Adrenal gland (tissue), 12 donors: ENCODE measurements around the gene FRAT2. TPM values are rescaled to one million over a fixed set of nuclear protein-coding genes. Genes with fewer than 3 reads are reported as not detected.

ENCODE experiments used
- DNase-seq, 7 donors: peaks; one replicate each; pipeline ENCODE4 v3.0.0-alpha.2; 2019 to 2020
- H3K27ac ChIP-seq, 5 donors: fragments of 200-600 bp; sonication (generic) in 4 of 5; 1 replicate in 3 of 5; 2 replicates in 2 of 5; pipeline versions ENCODE4 v1.5.1 to v1.8.0; 2016 to 2020; ENCODE audit warnings: mild to moderate bottlenecking in 1 of 5
- H3K27me3 ChIP-seq: fragments of 200-600 bp; 2 replicates; pipeline ENCODE4 v1.8.0; 2021
- H3K36me3 ChIP-seq, 2 donors: fragments of 200-600 bp; replicated peaks in 1 of 2; 1 replicate in 1 of 2; 2 replicates in 1 of 2; pipeline versions ENCODE4 v1.5.1 to v1.8.0; 2018 to 2022
- H3K4me1 ChIP-seq, 2 donors: fragments of 200-600 bp; replicated peaks in 1 of 2; 1 replicate in 1 of 2; 2 replicates in 1 of 2; pipeline versions ENCODE4 v1.5.1 to v1.8.0; 2018 to 2021
- H3K4me3 ChIP-seq, 4 donors: fragments of 200-600 bp; sonication (generic) in 3 of 4; one replicate each; pipeline ENCODE4 v1.5.1; 2016 to 2018
- H3K9me3 ChIP-seq, 3 donors: fragments of 200-600 bp; sonication (generic) in 1 of 3; replicated peaks in 1 of 3; 1 replicate in 2 of 3; 2 replicates in 1 of 3; pipeline versions ENCODE4 v1.5.1 to v1.8.0; 2016 to 2021
- POLR2A ChIP-seq, 2 donors: fragments of 450-650 bp; IDR thresholded peaks; one replicate each; pipeline ENCODE4 v1.6.1; 2017; ENCODE audit warnings: antibody characterized with exemption in 2 of 2, mild to moderate bottlenecking in 2 of 2, moderate library complexity in 1 of 2
- WGBS, 4 donors: extraction: QIAGEN DNeasy Blood & Tissue Kit in 2 of 4; methylation state at CpG; one replicate each; pipeline versions ENCODE4 v1.1.5 to v1.1.7; 2013 to 2017; 5-methylcytosine and 5-hydroxymethylcytosine counted together
- intact Hi-C, 2 donors: fragments of 100-400 bp; cut with DNase I; formaldehyde crosslinking; loops; one replicate each; pipeline versions ENCODE4 v1.14.1 to v1.15.0; 2022 to 2023
- polyA plus RNA-seq, 3 donors: library from polyadenylated mRNA; stranded (reverse); fragments of 200-250 nt in 2 of 3; fragments of 350-450 nt in 1 of 3; fragmentation: Illumina TruSeq in 1 of 3; extraction: RNeasy Lipid Tissue Mini Kit (QIAGEN cat#74804) in 1 of 3; gene quantifications; one replicate each; pipeline ENCODE4 v1.2.3, GENCODE V29; 2013 to 2014
- total RNA-seq, 9 donors: library from RNA; depleted of rRNA in 4 of 9; stranded (reverse); fragments of >200 nt in 4 of 9; fragments of 120-200 nt in 1 of 9; fragmentation: NEBNext Ultra II Directional in 1 of 9; extraction: Animal tissue kit (Norgen Biotek cat#: 25700) in 1 of 9; gene quantifications; one replicate each; pipeline versions ENCODE4 v1.1.0 to v1.2.4, GENCODE V29; 2013 to 2023
- TF ChIP-seq, protein P1 (sequence below), 6 experiments: fragments of 450-650 bp in 4 of 6; fragments of 200-600 bp in 2 of 6; sonication (generic) in 1 of 6; IDR thresholded peaks; 1 replicate in 5 of 6; 2 replicates in 1 of 6; pipeline versions ENCODE4 v1.5.1 to v1.8.0; 2016 to 2021; ENCODE audit warnings: antibody characterized with exemption in 6 of 6, mild to moderate bottlenecking in 2 of 6, moderate library complexity in 1 of 6
- donor health status: healthy with polysubstance abuse.
- donor health status: Bipolar disorder and iron deficiency.
- donor health status: DM: yes; HTN: yes; CAD: no.
- donor health status: DM: no; HTN: no; CAD: no.
- donor health status: DM: no; HTN: no; CAD: no.
- donor health status: DM: yes; HTN: yes; CAD: no.

The FRAT2 gene
- total and polyA plus RNA-seq, 12 donors: 2.8 to 17.9 (median 7.7) TPM

- H3K4me1 ChIP-seq: no peaks in the 10 kb centered on the region
- intact Hi-C loops: no loop called here
- H3K4me3 ChIP-seq: no peak overlapping the region
- no peaks in the 10 kb centered on the region for H3K27me3 ChIP-seq
- 85 to 91% (median 91%) methylated on average over 4 to 11 of the region's 11 CpGs for WGBS, 4 donors
- H3K27ac ChIP-seq: peak overlapping the region in 2 of 5 donors; percentile 34 to 82
- no peaks in the 10 kb centered on the region for H3K9me3 ChIP-seq
- peaks cover 0 to 66% of the 10 kb centered on the region in 2 donors for H3K36me3 ChIP-seq
- DNase-seq: no peak
- no peak for TF ChIP-seq POLR2A (IDR thresholded peaks at IDR 0.05)
- TF ChIP-seq, protein P1, sequence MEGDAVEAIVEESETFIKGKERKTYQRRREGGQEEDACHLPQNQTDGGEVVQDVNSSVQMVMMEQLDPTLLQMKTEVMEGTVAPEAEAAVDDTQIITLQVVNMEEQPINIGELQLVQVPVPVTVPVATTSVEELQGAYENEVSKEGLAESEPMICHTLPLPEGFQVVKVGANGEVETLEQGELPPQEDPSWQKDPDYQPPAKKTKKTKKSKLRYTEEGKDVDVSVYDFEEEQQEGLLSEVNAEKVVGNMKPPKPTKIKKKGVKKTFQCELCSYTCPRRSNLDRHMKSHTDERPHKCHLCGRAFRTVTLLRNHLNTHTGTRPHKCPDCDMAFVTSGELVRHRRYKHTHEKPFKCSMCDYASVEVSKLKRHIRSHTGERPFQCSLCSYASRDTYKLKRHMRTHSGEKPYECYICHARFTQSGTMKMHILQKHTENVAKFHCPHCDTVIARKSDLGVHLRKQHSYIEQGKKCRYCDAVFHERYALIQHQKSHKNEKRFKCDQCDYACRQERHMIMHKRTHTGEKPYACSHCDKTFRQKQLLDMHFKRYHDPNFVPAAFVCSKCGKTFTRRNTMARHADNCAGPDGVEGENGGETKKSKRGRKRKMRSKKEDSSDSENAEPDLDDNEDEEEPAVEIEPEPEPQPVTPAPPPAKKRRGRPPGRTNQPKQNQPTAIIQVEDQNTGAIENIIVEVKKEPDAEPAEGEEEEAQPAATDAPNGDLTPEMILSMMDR (IDR thresholded peaks at IDR 0.05): no peak
Measured at GRCh38 chr10:97366572-97366971, 32.0 kb upstream of the FRAT2 start.

- H3K4me3 ChIP-seq: no peak overlapping the region
- H3K4me1 ChIP-seq: no peaks in the 10 kb centered on the region
- no peak for TF ChIP-seq POLR2A (IDR thresholded peaks at IDR 0.05)
- TF ChIP-seq, protein P1 (IDR thresholded peaks at IDR 0.05): no peak
- H3K9me3 ChIP-seq: no peaks in the 10 kb centered on the region
- intact Hi-C loops: no loop called here
- H3K36me3 ChIP-seq: peaks cover 0 to 60% of the 10 kb centered on the region in 2 donors
- peak overlapping the region in 3 of 5 donors; percentile 34 to 82 (median 38) for H3K27ac ChIP-seq
- DNase-seq: peak in 1 of 7 donors; percentile 6
- 68 to 84% (median 79%) methylated on average over 14 to 19 of the region's 19 CpGs for WGBS, 4 donors
- H3K27me3 ChIP-seq: no peaks in the 10 kb centered on the region
Measured at GRCh38 chr10:97365761-97366351, 31.3 kb upstream of the FRAT2 start.

DNA sequence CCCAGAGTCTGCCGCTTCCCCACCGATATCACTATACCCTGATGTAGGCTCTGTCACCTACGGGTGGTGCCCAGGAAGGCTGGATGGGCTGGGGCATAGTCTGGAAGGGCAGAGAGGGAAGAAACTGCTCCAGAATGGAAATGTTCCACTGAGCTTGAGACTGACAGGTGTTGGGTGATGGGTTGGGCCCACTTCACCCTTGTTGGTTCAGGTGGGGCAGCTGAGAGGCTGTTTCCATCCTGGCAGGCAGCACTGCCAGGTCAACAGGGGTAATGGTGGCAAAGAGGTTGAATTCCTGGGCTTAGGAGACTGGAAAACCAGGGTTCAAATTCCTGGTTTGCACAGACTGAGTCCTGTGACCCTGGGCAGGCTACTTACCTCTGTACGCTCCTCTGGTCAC is 28.5 kb upstream of the FRAT2 start:
- whole genome bisulfite sequencing, 4 donors: 95 to 100% (median 96%) methylated on average over 4 of the region's 4 CpGs
- no peaks in the 10 kb centered on the region for H3K27me3 ChIP-seq
- H3K36me3 ChIP-seq: peaks cover 0 to 34% of the 10 kb centered on the region in 2 donors
- H3K9me3 ChIP-seq: no peaks in the 10 kb centered on the region
- no peak for TF ChIP-seq POLR2A (IDR thresholded peaks at IDR 0.05)
- TF ChIP-seq, protein P1 (IDR thresholded peaks at IDR 0.05): no peak
- H3K4me3 ChIP-seq: no peak overlapping the region
- intact Hi-C loops: no loop called here
- DNase-seq: no peak
- H3K4me1 ChIP-seq: peaks cover 0 to 4% of the 10 kb centered on the region in 2 donors
- H3K27ac ChIP-seq: no peak overlapping the region

- Histone ChIP-seq H3K4me3 (no peak overlapping the region), H3K9me3 (no peaks in the 10 kb centered on the region), H3K36me3 (peaks cover 0 to 31% of the 10 kb centered on the region in 2 donors), H3K27me3 (no peaks in the 10 kb centered on the region), H3K27ac (no peak overlapping the region), H3K4me1 (peaks cover 0 to 4% of the 10 kb centered on the region in 2 donors)
- no peak for DNase-seq
- intact Hi-C loops: no loop called here
- no peak for TF ChIP-seq POLR2A (IDR thresholded peaks at IDR 0.05)
- TF ChIP-seq, protein P1 (IDR thresholded peaks at IDR 0.05): no peak
- 87 to 89% (median 88%) methylated on average over 9 to 11 of the region's 11 CpGs for WGBS, 4 donors
Measured at GRCh38 chr10:97362310-97363033, 27.9 kb upstream of the FRAT2 start.
